ENCODE results near the gene RAET1E. TPM values are rescaled to one million over a fixed set of nuclear protein-coding genes. Genes with fewer than 3 reads are reported as not detected.
"Not testable (repeated sequence)": the region's sequence is repeated elsewhere in the genome, so short reads cannot be mapped to it uniquely, and the experiment has no call there.

RAET1E gene
- total RNA-seq, 2 donors from 2014 or later: 0.55 TPM; not detected in 1

GRCh38 chr6:149864578-149865535, 33.1 kb downstream of the RAET1E start:
- H3K36me3 Mint-ChIP-seq (ENCODE audit: low read depth): no peaks in the 10 kb centered on the region
- ATAC-seq (peak; percentile 29), DNase-seq (no peak)
- H3K9me3 ChIP-seq (ENCODE audit: control insufficient read depth, low read length, poor library complexity, severe bottlenecking): no peaks in the 10 kb centered on the region
- peaks cover 17% of the 10 kb centered on the region for H3K4me1 Mint-ChIP-seq
- H3K4me3 Mint-ChIP-seq: peak overlapping the region; percentile 73
- no peak overlapping the region for H3K27ac Mint-ChIP-seq
- H3K27me3 Mint-ChIP-seq: peaks cover 7% of the 10 kb centered on the region

DNA sequence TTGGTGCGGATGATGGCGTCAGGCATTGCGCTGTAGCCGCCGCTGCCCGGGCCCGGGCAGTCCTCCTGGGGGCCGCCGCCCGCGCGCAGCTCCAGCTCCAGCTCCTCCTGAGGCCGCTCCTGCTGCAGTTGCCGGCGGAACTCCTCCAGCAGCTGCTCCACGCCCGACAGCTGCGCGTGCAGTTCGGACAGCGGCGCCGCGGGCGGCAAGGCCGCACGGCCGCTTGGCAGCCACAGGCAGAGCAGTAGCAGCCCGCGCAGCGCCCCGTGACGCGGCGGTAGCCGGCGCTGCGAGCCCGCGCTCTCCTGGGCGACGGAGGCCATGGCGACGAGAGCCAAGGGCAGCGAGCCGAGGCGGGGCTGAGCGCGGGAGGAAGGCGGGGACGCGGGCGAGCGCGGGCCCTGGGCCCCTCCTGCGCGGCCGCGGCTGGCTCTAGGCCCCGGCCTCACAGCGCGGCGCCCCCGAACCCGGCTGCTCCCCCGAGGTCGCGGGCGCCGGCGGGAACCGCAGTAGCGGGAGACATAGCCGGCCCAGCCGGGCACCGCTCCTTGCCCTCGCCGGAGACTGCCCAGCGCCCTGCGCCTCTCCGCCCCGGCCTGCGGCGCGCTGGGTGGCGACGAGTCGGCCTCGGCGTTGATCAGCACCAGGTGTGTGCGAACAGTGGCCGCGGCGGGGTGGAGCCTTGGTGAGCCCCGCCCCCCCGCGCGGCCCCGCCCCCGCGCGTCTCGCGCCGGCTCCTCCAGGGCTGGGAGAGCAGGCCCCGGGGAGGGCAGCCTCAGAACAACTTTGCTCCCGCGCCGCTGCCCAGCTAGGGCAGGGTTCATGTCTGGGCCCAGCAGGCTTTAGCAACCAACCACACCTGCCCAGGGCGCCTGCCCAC, 34.0 kb downstream of the RAET1E start, which contains the start of gene LRP11:
TSS of gene LRP11 (minus strand) at position 662 of the 880 bp plus-strand sequence. CDS start at position 323, 339 bp downstream.
- H3K27ac Mint-ChIP-seq: no peak within 1 kb of the TSS
- peak; percentile 77 to 81 (median 79) for DNase-seq
- H3K4me3 Mint-ChIP-seq: peak within 1 kb of the TSS; percentile 88
- peak; percentile 88 for ATAC-seq
- H3K36me3 Mint-ChIP-seq (ENCODE audit: low read depth): no peaks in the 10 kb centered on the region
- no peaks in the 10 kb centered on the region for H3K9me3 ChIP-seq (ENCODE audit: control insufficient read depth, low read length, poor library complexity, severe bottlenecking)
- peaks cover 17% of the 10 kb centered on the region for H3K4me1 Mint-ChIP-seq
- peaks cover 7% of the 10 kb centered on the region for H3K27me3 Mint-ChIP-seq

DNA sequence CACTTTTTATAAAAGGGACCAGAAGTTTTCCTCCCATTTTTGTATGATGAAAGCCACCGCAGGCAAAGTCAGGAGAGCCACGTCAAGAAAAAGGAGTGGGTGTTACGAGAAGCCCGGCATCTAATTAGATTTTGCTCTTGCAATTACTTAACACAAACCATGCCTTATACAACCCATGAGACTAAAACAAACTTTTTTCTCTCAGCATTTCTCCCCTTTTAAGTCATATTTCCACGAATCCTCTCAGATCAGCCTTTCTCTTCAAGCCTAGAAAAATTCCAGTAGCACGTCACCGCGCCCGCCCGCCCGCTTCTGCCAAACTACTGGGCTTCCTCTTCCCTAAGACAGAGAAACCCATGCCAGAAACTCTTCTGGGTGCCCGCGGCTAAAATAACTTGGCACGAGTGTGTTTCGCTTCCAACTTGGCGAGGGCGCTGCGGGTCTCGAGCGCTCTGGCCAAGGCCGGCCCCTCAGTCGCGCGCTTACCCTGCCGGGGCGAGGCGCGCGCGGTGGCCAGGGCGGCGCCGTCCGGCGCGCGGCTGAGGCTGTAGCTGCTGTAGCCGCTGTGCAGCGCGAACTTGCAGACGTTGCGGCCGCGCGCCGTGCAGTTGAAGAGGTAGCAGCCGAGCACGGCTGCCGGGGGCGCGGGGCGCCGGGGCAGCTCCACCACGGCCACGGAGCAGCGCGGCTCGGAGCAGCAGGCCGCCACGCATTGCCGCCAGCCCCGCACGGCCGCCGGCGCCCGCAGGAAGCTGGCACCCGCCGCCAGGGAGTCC, 34.8 kb downstream of the RAET1E start:
- Mint-ChIP-seq H3K27me3 (peaks cover 7% of the 10 kb centered on the region), H3K4me1 (peaks cover 14% of the 10 kb centered on the region), H3K27ac (no peak overlapping the region), H3K36me3 (ENCODE audit: low read depth) (no peaks in the 10 kb centered on the region), H3K4me3 (peak overlapping the region; percentile 88)
- no peak for DNase-seq
- ATAC-seq: peak; percentile 14
- no peaks in the 10 kb centered on the region for H3K9me3 ChIP-seq (ENCODE audit: control insufficient read depth, low read length, poor library complexity, severe bottlenecking)

GRCh38 chr6:149862424-149862738, 35.5 kb downstream of the RAET1E start:
- peaks cover 14% of the 10 kb centered on the region for H3K4me1 Mint-ChIP-seq
- not testable (repeated sequence) for H3K27ac Mint-ChIP-seq; H3K27me3 Mint-ChIP-seq; H3K36me3 Mint-ChIP-seq (ENCODE audit: low read depth); ATAC-seq; DNase-seq; H3K9me3 ChIP-seq (ENCODE audit: control insufficient read depth, low read length, poor library complexity, severe bottlenecking)
- H3K4me3 Mint-ChIP-seq: peak overlapping the region; percentile 71

- H3K9me3 ChIP-seq (ENCODE audit: control insufficient read depth, low read length, poor library complexity, severe bottlenecking): no peaks in the 10 kb centered on the region
- no peak for ATAC-seq
- no peaks in the 10 kb centered on the region for H3K36me3 Mint-ChIP-seq (ENCODE audit: low read depth)
- peaks cover 7% of the 10 kb centered on the region for H3K27me3 Mint-ChIP-seq
- no peak overlapping the region for H3K27ac Mint-ChIP-seq
- DNase-seq: no peak
- H3K4me3 Mint-ChIP-seq: peak overlapping the region; percentile 71
- H3K4me1 Mint-ChIP-seq: peaks cover 14% of the 10 kb centered on the region
Measured at GRCh38 chr6:149861603-149862423, 36.1 kb downstream of the RAET1E start.

DNA sequence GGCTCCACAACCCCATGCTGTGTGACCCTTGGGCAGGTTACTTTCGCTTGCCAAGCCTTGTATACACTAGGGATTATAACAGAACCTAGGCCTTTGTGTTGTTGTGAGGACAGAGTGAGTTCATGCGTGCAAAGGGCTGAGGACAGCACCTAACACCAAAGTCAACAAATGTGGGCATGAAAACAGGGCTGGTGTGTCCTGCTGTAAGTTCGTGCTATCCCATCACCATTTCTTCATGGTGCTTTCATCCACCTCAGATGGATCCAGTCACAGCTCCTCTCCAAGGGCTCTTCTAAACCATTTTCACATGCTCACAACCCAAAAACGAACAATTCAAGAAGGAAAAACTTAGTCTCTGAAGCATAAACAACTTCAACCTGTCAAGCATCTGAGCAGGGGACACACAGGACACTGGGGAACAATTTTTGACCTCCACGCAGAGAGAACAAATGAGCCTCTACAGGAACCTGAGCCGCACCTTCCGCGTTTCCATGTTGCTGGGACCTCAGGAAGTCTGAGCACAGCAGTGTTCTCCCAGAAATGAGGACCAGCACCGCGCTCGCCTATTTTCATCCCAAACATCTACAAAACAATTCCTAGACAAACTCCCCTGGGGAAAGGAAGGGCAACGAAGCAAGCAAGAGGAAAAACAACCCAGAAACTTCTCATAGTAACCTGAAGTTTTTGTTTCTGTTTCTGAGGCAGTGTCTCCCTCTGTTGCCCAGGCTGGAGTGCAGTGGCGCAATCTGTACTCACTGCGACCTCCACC, 36.9 kb downstream of the RAET1E start:
- no peak for ATAC-seq
- Mint-ChIP-seq H3K4me3 (no peak overlapping the region), H3K36me3 (ENCODE audit: low read depth) (no peaks in the 10 kb centered on the region), H3K27me3 (peaks cover 7% of the 10 kb centered on the region), H3K4me1 (peaks cover 16% of the 10 kb centered on the region), H3K27ac (no peak overlapping the region)
- DNase-seq: no peak
- no peaks in the 10 kb centered on the region for H3K9me3 ChIP-seq (ENCODE audit: control insufficient read depth, low read length, poor library complexity, severe bottlenecking)

DNA sequence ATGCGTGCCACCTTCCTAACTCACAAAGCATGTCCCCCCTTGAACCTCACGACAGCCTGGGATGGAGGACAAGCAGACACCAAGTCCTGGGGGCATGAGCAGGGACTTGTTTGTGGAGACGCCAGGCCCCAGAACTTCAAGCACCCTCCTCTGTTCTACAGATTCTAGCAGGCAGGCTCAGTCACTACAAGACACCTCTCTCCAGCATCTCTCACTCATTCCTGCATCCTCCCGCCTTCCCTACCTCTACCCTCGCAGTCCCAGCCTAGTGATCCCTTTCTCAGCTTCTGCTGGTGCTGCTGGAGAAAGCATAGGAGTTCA, 37.4 kb downstream of the RAET1E start:
- no peak for DNase-seq
- H3K9me3 ChIP-seq (ENCODE audit: control insufficient read depth, low read length, poor library complexity, severe bottlenecking): no peaks in the 10 kb centered on the region
- Mint-ChIP-seq H3K4me1 (peaks cover 16% of the 10 kb centered on the region), H3K36me3 (ENCODE audit: low read depth) (no peaks in the 10 kb centered on the region), H3K27ac (no peak overlapping the region), H3K4me3 (no peak overlapping the region), H3K27me3 (peaks cover 7% of the 10 kb centered on the region)
- no peak for ATAC-seq

DNA sequence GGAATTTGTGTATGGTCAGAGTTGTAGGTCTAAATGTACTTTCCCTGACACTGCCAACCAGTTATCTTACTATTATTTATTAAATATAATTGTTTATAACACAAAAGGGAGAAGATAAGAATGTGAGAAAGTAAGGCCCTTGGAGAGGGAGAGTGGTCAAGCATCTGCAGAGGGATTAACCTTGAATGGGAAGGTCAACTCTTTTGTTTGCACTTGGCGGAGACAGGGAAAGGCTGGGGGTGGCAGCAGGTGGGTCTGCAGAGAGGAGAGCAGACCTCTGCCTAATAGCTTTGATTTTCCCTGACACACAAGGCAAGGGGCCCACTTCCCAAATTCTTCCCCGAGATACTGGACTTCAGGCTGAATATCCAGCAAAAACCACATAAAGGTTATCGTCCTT, 38.0 kb downstream of the RAET1E start:
- H3K4me3 Mint-ChIP-seq: no peak overlapping the region
- no peak for DNase-seq
- H3K9me3 ChIP-seq (ENCODE audit: control insufficient read depth, low read length, poor library complexity, severe bottlenecking): no peaks in the 10 kb centered on the region
- H3K36me3 Mint-ChIP-seq (ENCODE audit: low read depth): no peaks in the 10 kb centered on the region
- H3K4me1 Mint-ChIP-seq: peaks cover 14% of the 10 kb centered on the region
- no peak for ATAC-seq
- peaks cover 7% of the 10 kb centered on the region for H3K27me3 Mint-ChIP-seq
- no peak overlapping the region for H3K27ac Mint-ChIP-seq

DNA sequence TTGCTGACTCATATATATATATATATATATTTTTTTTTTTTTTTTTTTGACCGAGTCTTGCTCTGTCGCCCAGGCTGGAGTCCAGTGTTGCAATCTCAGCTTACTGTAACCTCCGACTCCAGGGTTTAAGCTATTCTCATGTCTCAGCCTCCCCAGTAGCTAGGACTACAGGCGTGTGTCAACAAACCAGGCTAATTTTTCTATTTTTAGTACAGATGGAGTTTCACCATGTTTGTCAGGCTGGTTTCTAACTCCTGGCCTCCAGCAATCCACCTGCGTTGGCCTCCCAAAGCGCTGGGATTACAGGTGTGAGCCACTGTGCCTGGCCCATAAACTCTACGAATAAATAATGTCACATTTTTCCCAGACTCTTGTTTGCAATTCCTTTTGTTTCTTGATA, 38.5 kb downstream of the RAET1E start:
- H3K4me1 Mint-ChIP-seq: peaks cover 14% of the 10 kb centered on the region
- H3K36me3 Mint-ChIP-seq (ENCODE audit: low read depth): no peaks in the 10 kb centered on the region
- no peak for DNase-seq
- no peak overlapping the region for H3K27ac Mint-ChIP-seq
- ATAC-seq: no peak
- H3K9me3 ChIP-seq (ENCODE audit: control insufficient read depth, low read length, poor library complexity, severe bottlenecking): no peaks in the 10 kb centered on the region
- H3K27me3 Mint-ChIP-seq: peaks cover 7% of the 10 kb centered on the region
- no peak overlapping the region for H3K4me3 Mint-ChIP-seq

DNA sequence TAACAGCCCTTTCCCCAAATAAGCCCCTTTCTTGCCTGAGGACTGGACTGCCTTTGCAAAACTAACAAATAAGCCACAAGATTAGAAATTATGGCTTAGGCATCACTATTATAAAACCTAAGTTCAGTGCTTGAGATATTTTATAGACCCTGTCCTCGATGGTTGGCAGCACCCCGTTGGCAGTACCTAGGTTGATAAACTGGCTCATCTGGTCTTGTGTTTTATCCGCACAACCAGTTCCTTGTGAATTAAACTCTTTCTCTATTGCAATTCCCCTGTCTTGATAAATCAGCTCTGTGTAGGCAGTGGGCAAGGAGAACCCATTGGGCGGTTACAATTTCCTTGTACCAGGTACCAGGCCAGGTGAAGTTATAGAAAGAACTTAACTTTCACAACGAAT, 40.4 kb downstream of the RAET1E start:
- no peaks in the 10 kb centered on the region for H3K9me3 ChIP-seq (ENCODE audit: control insufficient read depth, low read length, poor library complexity, severe bottlenecking)
- DNase-seq: no peak
- no peaks in the 10 kb centered on the region for H3K36me3 Mint-ChIP-seq (ENCODE audit: low read depth)
- H3K27me3 Mint-ChIP-seq: peaks cover 7% of the 10 kb centered on the region
- H3K4me3 Mint-ChIP-seq: no peak overlapping the region
- H3K27ac Mint-ChIP-seq: no peak overlapping the region
- H3K4me1 Mint-ChIP-seq: peaks cover 11% of the 10 kb centered on the region
- ATAC-seq: no peak

- H3K27me3 Mint-ChIP-seq: peaks cover 7% of the 10 kb centered on the region
- H3K27ac Mint-ChIP-seq: no peak overlapping the region
- H3K4me1 Mint-ChIP-seq: peaks cover 14% of the 10 kb centered on the region
- no peaks in the 10 kb centered on the region for H3K9me3 ChIP-seq (ENCODE audit: control insufficient read depth, low read length, poor library complexity, severe bottlenecking)
- H3K4me3 Mint-ChIP-seq: no peak overlapping the region
- ATAC-seq (no peak), DNase-seq (no peak)
- H3K36me3 Mint-ChIP-seq (ENCODE audit: low read depth): no peaks in the 10 kb centered on the region
Measured at GRCh38 chr6:149856256-149856994, 41.5 kb downstream of the RAET1E start.

Measured in T-helper 17 cell (primary cell).